ENCODE measurements around the gene PDAP1.

Gene PDAP1

GRCh38 chr7:99408379-99409191, at the start of gene PDAP1, which contains the start of gene BUD31:
Gene PDAP1 (minus strand): TSS chr7:99408597. CDS start chr7:99408548, 49 bp downstream.
Gene BUD31 (plus strand): TSS chr7:99408969. CDS start chr7:99411093, 2,124 bp downstream.
- H3K9ac ChIP-seq (ENCODE audit: low read depth, low read length, poor library complexity, severe bottlenecking) = peak within 1 kb of the TSS; percentile 83
- H3K4me2 ChIP-seq (ENCODE audit: low read depth, low read length, poor library complexity, severe bottlenecking) = peak within 1 kb of the TSS; percentile 86
- peak within 1 kb of the TSS; percentile 79 for H3K4me3 ChIP-seq (ENCODE audit: low read length, poor library complexity, severe bottlenecking)
- H3K36me3 ChIP-seq (ENCODE audit: insufficient read depth, low read length) = peaks cover 17% of the 10 kb centered on the region; the same call in 1 of the 2 replicates
- H3K9me2 ChIP-seq (replicated peaks; ENCODE audit: low read depth, low read length) = no peaks in the 10 kb centered on the region
- H4K20me1 ChIP-seq (ENCODE audit: insufficient read depth, low read length, poor library complexity, severe bottlenecking) = peaks cover 43% of the 10 kb centered on the region
- H3K9me3 ChIP-seq (ENCODE audit: insufficient read depth, low read depth, low read length) = no peaks in the 10 kb centered on the region
- H3K79me2 ChIP-seq (ENCODE audit: insufficient read depth, low read length) = peaks cover 73% of the 10 kb centered on the region
- H3K4me1 ChIP-seq (ENCODE audit: insufficient read depth, low read length, poor library complexity, severe bottlenecking) = peaks cover 29% of the 10 kb centered on the region
- TF ChIP-seq CTCF (conservative IDR thresholded peaks at IDR 0.05; ENCODE audit: low read length) = no peak
- H3K27me3 ChIP-seq (ENCODE audit: insufficient read depth, low read length, poor library complexity, severe bottlenecking) = no peaks in the 10 kb centered on the region
- no peaks in the 10 kb centered on the region for H3F3A ChIP-seq (ENCODE audit: low read depth)
- peak within 1 kb of the TSS; percentile 73 for H2AFZ ChIP-seq (ENCODE audit: low read length)

GRCh38 chr7:99457650-99458493, 49.5 kb upstream of the PDAP1 start:
- Histone ChIP-seq H4K20me1 (ENCODE audit: insufficient read depth, low read length, poor library complexity, severe bottlenecking) (peaks cover 48% of the 10 kb centered on the region), H3K9ac (ENCODE audit: low read depth, low read length, poor library complexity, severe bottlenecking) (no peak overlapping the region), H3K4me2 (ENCODE audit: low read depth, low read length, poor library complexity, severe bottlenecking) (no peak overlapping the region), H3K27me3 (ENCODE audit: insufficient read depth, low read length, poor library complexity, severe bottlenecking) (no peaks in the 10 kb centered on the region), H3K79me2 (ENCODE audit: insufficient read depth, low read length) (peaks cover 54% of the 10 kb centered on the region), H3K9me2 (replicated peaks; ENCODE audit: low read depth, low read length) (no peaks in the 10 kb centered on the region), H3K4me1 (ENCODE audit: insufficient read depth, low read length, poor library complexity, severe bottlenecking) (peaks cover 8% of the 10 kb centered on the region), H2AFZ (ENCODE audit: low read length) (no peak overlapping the region), H3F3A (ENCODE audit: low read depth) (no peaks in the 10 kb centered on the region), H3K36me3 (ENCODE audit: insufficient read depth, low read length) (peaks cover 62% of the 10 kb centered on the region), H3K9me3 (ENCODE audit: insufficient read depth, low read depth, low read length) (no peaks in the 10 kb centered on the region), H3K4me3 (ENCODE audit: low read length, poor library complexity, severe bottlenecking) (no peak overlapping the region)
- TF ChIP-seq CTCF (conservative IDR thresholded peaks at IDR 0.05; ENCODE audit: low read length) (no peak), EZH2phosphoT487 (IDR thresholded peaks at IDR 0.05; ENCODE audit: borderline replicate concordance) (no peak)

GRCh38 chr7:99457050-99457649, 48.8 kb upstream of the PDAP1 start:
- Histone ChIP-seq H4K20me1 (ENCODE audit: insufficient read depth, low read length, poor library complexity, severe bottlenecking) (peaks cover 47% of the 10 kb centered on the region), H3K27me3 (ENCODE audit: insufficient read depth, low read length, poor library complexity, severe bottlenecking) (no peaks in the 10 kb centered on the region), H3K4me3 (ENCODE audit: low read length, poor library complexity, severe bottlenecking) (no peak overlapping the region), H3K9ac (ENCODE audit: low read depth, low read length, poor library complexity, severe bottlenecking) (no peak overlapping the region), H3K36me3 (ENCODE audit: insufficient read depth, low read length) (peaks cover 65% of the 10 kb centered on the region), H3K9me2 (replicated peaks; ENCODE audit: low read depth, low read length) (no peaks in the 10 kb centered on the region), H3K9me3 (ENCODE audit: insufficient read depth, low read depth, low read length) (no peaks in the 10 kb centered on the region), H2AFZ (ENCODE audit: low read length) (no peak overlapping the region), H3K4me2 (ENCODE audit: low read depth, low read length, poor library complexity, severe bottlenecking) (no peak overlapping the region), H3F3A (ENCODE audit: low read depth) (no peaks in the 10 kb centered on the region), H3K4me1 (ENCODE audit: insufficient read depth, low read length, poor library complexity, severe bottlenecking) (peaks cover 8% of the 10 kb centered on the region), H3K79me2 (ENCODE audit: insufficient read depth, low read length) (peaks cover 47% of the 10 kb centered on the region)
- TF ChIP-seq EZH2phosphoT487 (IDR thresholded peaks at IDR 0.05; ENCODE audit: borderline replicate concordance) = no peak

Data from Loucy (cell line).